Measurements from ENCODE around the gene CACYBP. TPM values are rescaled to one million over a fixed set of nuclear protein-coding genes. Genes with fewer than 3 reads are reported as not detected.

The CACYBP gene
- polyA plus RNA-seq, 2 of the 4 experiments (the other 2 are of a cell fraction): 151 to 253 TPM

DNA sequence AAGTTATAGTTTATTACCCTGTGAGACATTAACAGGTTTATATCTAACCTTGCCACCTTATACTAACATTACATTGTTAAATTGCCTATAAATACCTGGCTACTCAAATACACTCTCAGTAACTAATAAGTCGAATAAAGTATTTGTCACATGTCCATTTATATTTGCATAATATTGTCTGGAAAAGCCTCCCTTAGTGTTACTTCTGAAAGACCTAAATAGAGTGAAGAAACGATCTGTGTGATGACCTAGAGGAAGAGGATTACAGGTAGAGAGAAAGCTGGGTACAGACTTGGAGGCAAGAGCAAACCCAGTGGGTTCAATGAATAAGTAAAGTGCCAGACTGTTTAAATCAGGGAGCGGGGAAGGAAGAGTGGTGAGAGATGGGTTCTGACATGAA lies 2.7 kb upstream of the CACYBP start:
- Histone ChIP-seq H3K4me3 (no peak overlapping the region), H3K9me3 (no peaks in the 10 kb centered on the region), H3K4me2 (no peak overlapping the region), H3K4me1 (peaks cover 19% of the 10 kb centered on the region; the same call in 2 of the 3 replicates), H3K27ac (no peak overlapping the region)
- ATAC-seq: no peak
- 74% methylated on average over 3 of the region's 3 CpGs for WGBS (ENCODE audit: missing lambda C conversion rate)
- CTCF ChIA-PET: interaction anchor here (0.7 to 2.7 kb wide), 5 partner anchors 11 to 734 kb away, joined by 3 to 27 read pairs (median 3); no protein-coding TSS in a partner anchor
- POLR2A ChIA-PET: interaction anchor here (4.5 kb wide), 1 partner anchor 26 kb away, joined by 75 read pairs; the partner anchor contains the start of gene MRPS14
- no peak for TF ChIP-seq PHF8 (IDR thresholded peaks at IDR 0.05; ENCODE audit: borderline replicate concordance, low read depth)
- no peak for TF ChIP-seq ESRRA (IDR thresholded peaks at IDR 0.05; ENCODE audit: borderline replicate concordance, low read length)
- TF ChIP-seq ZNF302 (CRISPR knock-in tag; IDR thresholded peaks at IDR 0.05): no peak
- no peak for TF ChIP-seq RAD21 (conservative IDR thresholded peaks at IDR 0.05 in 1 of 2, IDR thresholded peaks at IDR 0.05 in 1 of 2)
- TF ChIP-seq, protein P1, sequence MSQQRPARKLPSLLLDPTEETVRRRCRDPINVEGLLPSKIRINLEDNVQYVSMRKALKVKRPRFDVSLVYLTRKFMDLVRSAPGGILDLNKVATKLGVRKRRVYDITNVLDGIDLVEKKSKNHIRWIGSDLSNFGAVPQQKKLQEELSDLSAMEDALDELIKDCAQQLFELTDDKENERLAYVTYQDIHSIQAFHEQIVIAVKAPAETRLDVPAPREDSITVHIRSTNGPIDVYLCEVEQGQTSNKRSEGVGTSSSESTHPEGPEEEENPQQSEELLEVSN (IDR thresholded peaks at IDR 0.05; ENCODE audit: borderline replicate concordance, low read depth): no peak
- no peak for TF ChIP-seq RARB (CRISPR knock-in tag; IDR thresholded peaks at IDR 0.05)
- TF ChIP-seq EHF (CRISPR knock-in tag; IDR thresholded peaks at IDR 0.05): no peak
- TF ChIP-seq SMC3 (IDR thresholded peaks at IDR 0.05): no peak
- TF ChIP-seq CBX2 (IDR thresholded peaks at IDR 0.05; ENCODE audit: borderline replicate concordance, low read depth): no peak
- TF ChIP-seq KDM1A (IDR thresholded peaks at IDR 0.05; ENCODE audit: low read depth): no peak
- no peak for TF ChIP-seq NR3C1 (IDR thresholded peaks at IDR 0.05)
- no peak for TF ChIP-seq TP53 (CRISPR knock-in tag; IDR thresholded peaks at IDR 0.05)
- TF ChIP-seq RNF2 (IDR thresholded peaks at IDR 0.05; ENCODE audit: borderline replicate concordance, low read depth): no peak
- FAIRE-seq: no peak
- no peak for DNase-seq (ENCODE audit: low read depth in 1 of 2, low spot score in 1 of 2)

DNA sequence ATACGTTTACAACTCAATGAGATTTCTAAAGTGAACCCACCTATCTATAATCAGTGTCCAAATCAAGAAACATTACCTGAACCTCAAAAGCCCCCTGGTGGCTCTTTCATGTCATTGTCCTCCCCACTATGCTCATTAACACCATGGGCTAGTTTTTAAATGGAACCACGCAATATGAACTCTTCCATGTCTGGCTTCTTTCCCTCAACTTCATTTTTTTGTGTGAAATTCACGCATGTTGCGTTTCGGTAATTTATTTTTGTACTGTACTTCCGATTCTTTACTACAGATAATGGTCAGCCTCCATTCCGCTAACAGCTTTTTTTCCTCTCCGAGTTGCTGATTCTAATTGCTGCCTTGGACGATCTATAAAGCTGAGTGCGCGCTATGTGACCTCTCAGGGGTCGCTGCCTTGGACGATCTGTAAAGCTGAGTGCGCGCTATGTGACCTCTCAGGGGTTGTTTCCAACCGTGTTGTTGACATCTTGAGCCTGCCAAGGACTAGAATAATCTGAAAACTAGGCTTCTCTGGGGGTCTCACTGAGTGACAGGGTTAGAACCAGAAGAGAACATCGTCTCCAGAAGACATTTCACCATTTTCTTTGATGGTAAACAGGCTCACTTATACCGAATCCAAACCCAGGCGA lies 1.1 kb upstream of the CACYBP start:
- H3K9me3 ChIP-seq: no peaks in the 10 kb centered on the region
- FAIRE-seq: no peak
- WGBS (ENCODE audit: missing lambda C conversion rate): 1% methylated on average over 19 of the region's 19 CpGs

More for the DNA sequence above, 1.1 kb upstream of the CACYBP start:
- peak overlapping the region; percentile 95 to 98 for H3K27ac ChIP-seq
- peak; percentile 73 to 77 for DNase-seq (ENCODE audit: low read depth in 1 of 2, low spot score in 1 of 2)
- peak overlapping the region; percentile 89 for H3K4me2 ChIP-seq
- peak; percentile 25 to 27 for ATAC-seq
- H3K4me3 ChIP-seq: peak overlapping the region; percentile 90
- peak; percentile 57 for TF ChIP-seq MAFK (IDR thresholded peaks at IDR 0.05; ENCODE audit: partially characterized antibody)
- TF ChIP-seq PHF8 (IDR thresholded peaks at IDR 0.05; ENCODE audit: borderline replicate concordance, low read depth): no peak
- TF ChIP-seq MAZ (IDR thresholded peaks at IDR 0.05; ENCODE audit: borderline replicate concordance, low read depth, low read length): no peak
- TF ChIP-seq HOXA7 (CRISPR knock-in tag; IDR thresholded peaks at IDR 0.05): 0 out of 2 replicates have a peak, but pooled peaks have one; percentile 76
- peak; percentile 59 to 68 for TF ChIP-seq RAD21 (conservative IDR thresholded peaks at IDR 0.05 in 1 of 2, IDR thresholded peaks at IDR 0.05 in 1 of 2)
- TF ChIP-seq FOXS1 (CRISPR knock-in tag; IDR thresholded peaks at IDR 0.05): 0 out of 2 replicates have a peak, but pooled peaks have one; percentile 31
- TF ChIP-seq POLR2A (IDR thresholded peaks at IDR 0.05; ENCODE audit: low read length): no peak
- TF ChIP-seq SMC3 (IDR thresholded peaks at IDR 0.05): peak; percentile 84
- TF ChIP-seq, protein P2, sequence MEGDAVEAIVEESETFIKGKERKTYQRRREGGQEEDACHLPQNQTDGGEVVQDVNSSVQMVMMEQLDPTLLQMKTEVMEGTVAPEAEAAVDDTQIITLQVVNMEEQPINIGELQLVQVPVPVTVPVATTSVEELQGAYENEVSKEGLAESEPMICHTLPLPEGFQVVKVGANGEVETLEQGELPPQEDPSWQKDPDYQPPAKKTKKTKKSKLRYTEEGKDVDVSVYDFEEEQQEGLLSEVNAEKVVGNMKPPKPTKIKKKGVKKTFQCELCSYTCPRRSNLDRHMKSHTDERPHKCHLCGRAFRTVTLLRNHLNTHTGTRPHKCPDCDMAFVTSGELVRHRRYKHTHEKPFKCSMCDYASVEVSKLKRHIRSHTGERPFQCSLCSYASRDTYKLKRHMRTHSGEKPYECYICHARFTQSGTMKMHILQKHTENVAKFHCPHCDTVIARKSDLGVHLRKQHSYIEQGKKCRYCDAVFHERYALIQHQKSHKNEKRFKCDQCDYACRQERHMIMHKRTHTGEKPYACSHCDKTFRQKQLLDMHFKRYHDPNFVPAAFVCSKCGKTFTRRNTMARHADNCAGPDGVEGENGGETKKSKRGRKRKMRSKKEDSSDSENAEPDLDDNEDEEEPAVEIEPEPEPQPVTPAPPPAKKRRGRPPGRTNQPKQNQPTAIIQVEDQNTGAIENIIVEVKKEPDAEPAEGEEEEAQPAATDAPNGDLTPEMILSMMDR (IDR thresholded peaks at IDR 0.05): peak; percentile 87
- 0 out of 2 replicates have a peak, but pooled peaks have one; percentile 30 for TF ChIP-seq HOXB5 (CRISPR knock-in tag; IDR thresholded peaks at IDR 0.05)
- TF ChIP-seq FOSB (CRISPR knock-in tag; IDR thresholded peaks at IDR 0.05): peak; percentile 86
- peaks cover 36% of the 10 kb centered on the region for H3K4me1 ChIP-seq
- CTCF ChIA-PET: interaction anchor here (0.6 to 2.7 kb wide), 24 partner anchors 9 to 984 kb away, joined by 3 to 27 read pairs (median 4); partner anchors contain the start of gene MRPS14
- POLR2A ChIA-PET: interaction anchor here (0.5 to 4.5 kb wide), 27 partner anchors 9 to 1209 kb away, joined by 3 to 75 read pairs (median 4); partner anchors contain the start of genes COP1, GAS5, MRPS14 and ZBTB37

All from A549 (cell line).